Eye (tissue), 1 donor: Measurements from ENCODE around the gene ANKRA2.
"Not testable (repeated sequence)": the region's sequence is repeated elsewhere in the genome, so short reads cannot be mapped to it uniquely, and the experiment has no call there.

Experiments used
- DNase-seq: peaks from one replicate; pipeline ENCODE4 v3.0.0-alpha.2; 2015

ANKRA2 gene

GRCh38 chr5:73545403-73545779, 20.0 kb downstream of the ANKRA2 start:
- no peak for DNase-seq

- no peak for DNase-seq
Measured at GRCh38 chr5:73544429-73545402, 20.7 kb downstream of the ANKRA2 start.

- DNase-seq, result no peak
Measured at GRCh38 chr5:73542020-73542419, 23.4 kb downstream of the ANKRA2 start.

GRCh38 chr5:73540192-73540591, 25.2 kb downstream of the ANKRA2 start:
- no peak for DNase-seq

DNA sequence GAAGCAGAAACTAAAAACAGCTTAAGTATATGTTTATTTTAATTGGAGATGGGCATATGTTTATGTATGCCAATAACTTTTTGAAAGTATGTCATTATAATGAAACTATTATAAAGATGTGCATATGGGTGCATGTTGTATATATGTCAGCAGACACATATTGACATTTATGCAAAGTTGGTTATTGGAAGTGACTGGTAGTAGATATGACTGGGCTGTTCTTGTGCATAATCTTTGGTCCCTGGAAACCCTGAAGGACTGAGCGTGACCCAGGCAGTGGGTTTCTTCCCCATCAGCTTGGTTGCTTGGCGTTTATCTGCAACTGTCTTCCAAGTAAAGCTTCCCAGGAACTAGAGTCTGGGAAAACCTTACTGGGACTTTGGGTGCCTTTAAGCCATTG, 25.7 kb downstream of the ANKRA2 start:
- no peak for DNase-seq

- DNase-seq, result no peak
Measured at GRCh38 chr5:73534971-73535370, 30.5 kb downstream of the ANKRA2 start.

DNA sequence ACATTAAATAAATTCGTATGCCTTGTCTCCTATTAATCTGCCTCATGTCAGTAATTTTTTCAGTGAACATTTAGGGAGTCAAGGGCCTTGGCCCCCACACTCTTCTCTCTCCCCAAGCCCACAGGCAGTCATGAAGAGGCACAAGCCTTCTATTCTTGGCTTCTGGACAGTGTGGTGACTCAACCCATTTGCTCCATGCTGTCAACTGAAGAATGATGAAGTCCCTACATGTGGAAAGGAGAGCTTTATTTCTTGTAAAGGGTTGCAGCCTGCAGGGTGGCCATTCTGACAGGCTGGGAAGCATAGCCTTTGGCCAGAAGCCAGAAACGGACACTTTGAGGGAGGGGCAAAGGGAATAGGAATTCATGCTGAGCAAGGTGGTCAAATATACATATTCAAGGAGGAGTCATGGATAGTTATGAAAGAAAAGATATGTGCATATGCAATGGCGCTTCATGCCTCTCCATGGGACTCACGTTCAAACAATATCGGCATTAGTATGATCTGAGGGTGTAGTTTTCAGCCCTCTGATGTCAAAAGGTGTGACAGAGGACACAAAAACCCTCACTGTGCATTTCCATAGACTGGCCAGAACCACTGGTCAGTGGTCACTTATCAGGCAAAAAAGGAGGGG, 31.3 kb downstream of the ANKRA2 start:
- no peak for DNase-seq

DNA sequence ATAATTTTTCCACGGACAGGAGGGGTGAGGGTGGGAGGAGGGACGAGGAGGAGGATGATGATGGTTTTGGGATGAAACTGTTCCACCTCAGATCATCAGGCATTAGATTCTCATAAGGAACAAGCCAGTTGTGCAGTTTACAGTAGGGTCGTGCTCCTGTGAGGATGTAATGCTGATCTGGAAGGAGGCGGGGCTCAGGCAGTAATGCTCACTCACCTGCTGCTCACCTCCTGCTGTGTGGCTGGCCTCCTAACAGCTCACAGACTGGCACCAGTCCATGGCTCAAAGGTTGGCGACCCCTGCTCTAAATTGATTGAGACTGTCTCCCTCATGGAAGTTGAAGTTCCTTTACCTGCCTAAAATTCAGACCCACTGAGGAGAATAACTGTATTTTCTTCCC, 33.2 kb downstream of the ANKRA2 start:
- no peak for DNase-seq

GRCh38 chr5:73531356-73531755, 34.1 kb downstream of the ANKRA2 start:
- no peak for DNase-seq

- DNase-seq, result no peak
Measured at GRCh38 chr5:73529081-73529480, 36.4 kb downstream of the ANKRA2 start.

DNA sequence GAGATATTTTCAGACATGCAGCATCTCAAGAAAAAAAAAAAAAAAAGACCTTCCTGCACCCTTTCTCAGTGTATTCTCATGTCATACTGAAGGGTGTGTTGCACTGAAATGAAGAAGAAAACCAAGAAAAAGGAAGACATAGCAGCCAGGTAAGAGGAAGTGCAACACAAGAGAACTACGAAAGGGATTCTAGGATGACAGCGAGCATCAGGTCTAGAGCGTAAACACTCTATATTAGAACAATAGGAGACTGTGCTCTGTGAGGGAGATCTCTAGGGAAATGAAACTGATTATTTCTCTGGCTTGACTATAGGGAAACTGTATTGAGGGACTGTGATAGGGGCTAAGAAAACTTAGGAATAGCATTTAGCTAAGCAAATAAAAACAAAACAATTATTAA, 37.2 kb downstream of the ANKRA2 start:
- no peak for DNase-seq

GRCh38 chr5:73525606-73526203, 39.7 kb downstream of the ANKRA2 start:
- peak; percentile 26 for DNase-seq

DNA sequence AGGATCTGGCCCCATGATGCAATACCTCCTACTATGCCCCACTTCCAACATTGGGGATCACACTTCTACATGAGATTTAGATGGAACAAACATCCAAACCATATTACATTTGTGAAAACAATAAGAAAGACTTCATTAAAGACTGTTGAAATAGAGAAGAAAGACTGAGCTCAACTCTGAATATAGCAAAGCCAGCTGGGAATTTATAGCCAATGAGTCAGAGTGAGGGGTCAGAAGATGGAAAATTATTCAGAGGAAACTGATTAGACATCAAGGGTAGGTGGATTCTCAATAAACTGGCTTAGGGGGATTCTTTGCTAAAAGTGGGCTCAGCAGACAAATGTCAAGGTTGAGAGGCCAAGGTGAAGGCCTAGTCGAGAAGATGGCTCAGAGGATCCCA, 41.6 kb downstream of the ANKRA2 start:
- DNase-seq, result no peak

GRCh38 chr5:73522989-73523388, 42.5 kb downstream of the ANKRA2 start:
- no peak for DNase-seq

- peak; percentile 93 for DNase-seq
Measured at GRCh38 chr5:73519531-73520283, 45.7 kb downstream of the ANKRA2 start.

DNA sequence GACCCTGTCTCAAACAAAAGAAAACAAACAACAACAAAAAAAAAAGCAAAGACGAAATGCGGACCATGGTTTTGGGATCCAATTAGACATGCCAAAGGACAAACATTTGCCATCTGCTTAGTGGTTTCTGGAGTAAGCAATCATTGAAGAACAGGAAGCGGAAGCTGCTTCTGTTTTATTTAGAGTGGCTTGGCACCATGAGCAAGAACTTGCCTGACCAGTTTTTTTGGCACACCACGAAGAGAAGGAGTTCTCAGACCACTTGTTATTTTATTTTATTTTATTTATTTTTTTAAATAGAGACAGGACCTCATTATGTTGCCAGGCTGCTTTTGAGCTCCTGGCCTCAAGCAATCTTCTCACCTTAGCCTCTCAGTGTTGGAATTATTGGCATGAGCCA, 50.2 kb downstream of the ANKRA2 start:
- DNase-seq, result no peak

DNA sequence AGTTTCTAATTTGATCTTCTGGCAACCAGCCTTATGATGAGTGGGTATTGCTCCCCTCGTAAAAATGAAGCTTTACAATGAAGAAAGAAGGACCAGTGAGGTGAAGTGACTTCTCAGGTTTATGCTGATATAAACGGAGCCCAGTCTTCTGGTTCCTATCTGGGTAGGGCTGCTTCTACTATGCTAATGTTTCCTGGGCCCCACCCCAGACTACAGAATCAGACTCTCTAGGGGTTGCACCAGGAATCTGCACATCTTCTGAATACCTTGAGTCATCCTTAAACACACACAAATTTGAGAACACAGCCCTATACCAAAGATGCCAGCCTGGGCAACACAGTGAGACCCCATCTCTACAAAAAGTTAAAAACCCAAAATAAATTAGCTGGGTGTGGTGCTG, 51.0 kb downstream of the ANKRA2 start:
- DNase-seq, result no peak

- no peak for DNase-seq
Measured at GRCh38 chr5:73513996-73514395, 51.4 kb downstream of the ANKRA2 start.

DNA sequence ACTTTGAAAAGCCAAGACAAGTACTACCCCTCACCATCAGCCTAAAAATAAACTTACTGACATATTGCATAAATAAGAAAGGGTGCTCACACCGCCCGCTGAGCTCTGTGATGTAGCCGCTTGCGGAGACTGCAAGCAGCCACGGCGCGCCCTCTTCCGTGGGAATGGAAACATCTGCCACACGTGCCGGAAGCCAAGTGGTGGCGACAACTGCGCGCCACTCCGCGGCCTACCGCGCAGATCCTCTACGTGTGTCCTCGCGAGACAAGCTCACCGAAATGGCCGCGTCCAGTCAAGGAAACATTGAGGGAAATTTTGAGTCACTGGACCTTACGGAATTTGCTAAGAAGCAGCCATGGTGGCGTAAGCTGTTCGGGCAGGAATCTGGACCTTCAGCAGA, 56.9 kb downstream of the ANKRA2 start:
- not testable (repeated sequence) for DNase-seq

DNA sequence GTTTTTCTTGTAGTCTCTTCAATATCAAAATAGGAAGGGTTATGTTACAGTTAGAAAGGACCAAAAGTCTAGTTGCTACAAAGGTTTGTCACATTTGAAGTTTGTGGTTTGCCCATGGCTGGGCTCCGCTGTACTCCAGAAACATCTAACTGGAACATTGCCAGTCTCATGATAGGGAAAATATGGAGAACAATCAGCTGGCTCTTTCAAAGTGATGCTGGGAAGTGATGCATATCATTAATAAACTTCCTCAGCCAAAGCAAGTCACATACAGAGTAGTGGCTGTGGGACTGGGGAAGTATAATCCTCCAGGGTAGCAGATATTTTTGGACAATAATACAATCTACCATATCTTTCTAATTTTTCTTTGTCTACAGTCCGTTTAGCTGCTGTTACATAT, 58.4 kb downstream of the ANKRA2 start:
- no peak for DNase-seq

DNA sequence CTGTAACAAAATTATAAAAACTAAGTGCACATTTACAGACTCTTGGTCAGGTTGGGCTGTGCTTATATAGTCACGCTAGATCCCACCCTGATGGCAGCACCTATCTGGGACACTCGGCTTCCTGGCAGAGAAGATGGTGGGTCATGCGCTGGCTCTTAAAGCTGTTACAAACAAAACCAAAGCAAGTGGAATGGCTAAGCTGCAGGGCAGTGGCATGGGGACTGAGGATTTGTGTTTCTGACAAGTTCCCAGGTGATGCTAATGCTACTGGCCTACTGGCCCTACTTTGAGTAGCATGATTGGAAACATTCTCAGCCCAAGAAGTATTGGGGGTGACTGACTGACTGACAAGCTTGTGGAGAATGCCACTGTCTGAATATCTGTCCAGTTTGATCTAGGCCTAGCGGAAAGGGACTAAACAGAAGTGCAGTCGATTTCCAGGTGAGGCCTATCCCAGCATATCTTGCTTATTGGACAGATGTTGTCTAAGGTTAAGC, 58.9 kb downstream of the ANKRA2 start:
- DNase-seq, result no peak
